ENCODE results near the gene WDR48.

WDR48 gene

GRCh38 chr3:39064646-39065045 lies 12.8 kb downstream of the WDR48 start:
- no peak for DNase-seq (ENCODE audit: low read depth)

- DNase-seq (ENCODE audit: low read depth), result peak; percentile 32
Measured at GRCh38 chr3:39065197-39065596, 13.4 kb downstream of the WDR48 start.

- no peak for DNase-seq (ENCODE audit: low read depth)
Measured at GRCh38 chr3:39067286-39067685, 15.5 kb downstream of the WDR48 start.

- no peak for DNase-seq (ENCODE audit: low read depth)
Measured at GRCh38 chr3:39068556-39068955, 16.7 kb downstream of the WDR48 start.

- no peak for DNase-seq (ENCODE audit: low read depth)
Measured at GRCh38 chr3:39075910-39076309, 24.1 kb downstream of the WDR48 start.

- DNase-seq (ENCODE audit: low read depth), result no peak
Measured at GRCh38 chr3:39079530-39079929, 27.7 kb downstream of the WDR48 start.

- DNase-seq (ENCODE audit: low read depth), result no peak
Measured at GRCh38 chr3:39080026-39080425, 28.2 kb downstream of the WDR48 start.

GRCh38 chr3:39082666-39083313 lies 31.0 kb downstream of the WDR48 start:
- DNase-seq (ENCODE audit: low read depth), result no peak

- no peak for DNase-seq (ENCODE audit: low read depth)
Measured at GRCh38 chr3:39086144-39086543, 34.3 kb downstream of the WDR48 start.

GRCh38 chr3:39088456-39088855 lies 36.6 kb downstream of the WDR48 start:
- DNase-seq (ENCODE audit: low read depth), result no peak

- DNase-seq (ENCODE audit: low read depth), result no peak
Measured at GRCh38 chr3:39088889-39089288, 37.1 kb downstream of the WDR48 start.

GRCh38 chr3:39090922-39091321 lies 39.1 kb downstream of the WDR48 start:
- no peak for DNase-seq (ENCODE audit: low read depth)

- DNase-seq (ENCODE audit: low read depth), result peak; percentile 33
Measured at GRCh38 chr3:39094851-39095677, 43.2 kb downstream of the WDR48 start.

GRCh38 chr3:39095778-39096177 lies 44.0 kb downstream of the WDR48 start:
- DNase-seq (ENCODE audit: low read depth), result no peak

GRCh38 chr3:39096775-39097174 lies 45.0 kb downstream of the WDR48 start:
- DNase-seq (ENCODE audit: low read depth), result no peak

- no peak for DNase-seq (ENCODE audit: low read depth)
Measured at GRCh38 chr3:39097716-39098472, 46.1 kb downstream of the WDR48 start.

GRCh38 chr3:39098473-39099000 lies 46.7 kb downstream of the WDR48 start:
- DNase-seq (ENCODE audit: low read depth), result no peak

- no peak for DNase-seq (ENCODE audit: low read depth)
Measured at GRCh38 chr3:39099242-39099641, 47.4 kb downstream of the WDR48 start.

GRCh38 chr3:39099738-39100499 lies 48.1 kb downstream of the WDR48 start:
- DNase-seq (ENCODE audit: low read depth), result no peak

GRCh38 chr3:39100500-39100886 lies 48.7 kb downstream of the WDR48 start:
- no peak for DNase-seq (ENCODE audit: low read depth)

GRCh38 chr3:39101022-39101689 lies 49.3 kb downstream of the WDR48 start:
- peak; percentile 36 for DNase-seq (ENCODE audit: low read depth)

Data from CMK (cell line).